GM21423 (cell line): ENCODE data around the gene ENAH.

Source experiments
- ATAC-seq: cut with Tn5 transposase; IDR thresholded peaks from one replicate; pipeline ENCODE4 v1.9.1; 2021; ENCODE audit warnings: mild to moderate bottlenecking, moderate library complexity; ENCODE audit not compliant: unreplicated experiment

ENAH gene

GRCh38 chr1:225506727-225507126 is 146.2 kb downstream of the ENAH start:
- no peak for ATAC-seq

- ATAC-seq = no peak
Observed at GRCh38 chr1:225504776-225505175, 148.1 kb downstream of the ENAH start.

GRCh38 chr1:225500624-225501192 is 152.2 kb downstream of the ENAH start:
- ATAC-seq = no peak

GRCh38 chr1:225498549-225499136 is 154.3 kb downstream of the ENAH start:
- ATAC-seq = no peak

GRCh38 chr1:225494789-225495359 is 158.0 kb downstream of the ENAH start:
- no peak for ATAC-seq

- ATAC-seq = no peak
Observed at GRCh38 chr1:225493591-225494246, 159.2 kb downstream of the ENAH start.

GRCh38 chr1:225488676-225489075 is 164.2 kb downstream of the ENAH start:
- ATAC-seq = no peak

- ATAC-seq = no peak
Observed at GRCh38 chr1:225486856-225487255, 166.1 kb downstream of the ENAH start.

- ATAC-seq = no peak
Observed at GRCh38 chr1:225485991-225486530, 166.9 kb downstream of the ENAH start.

- no peak for ATAC-seq
Observed at GRCh38 chr1:225485226-225485625, 167.7 kb downstream of the ENAH start.

- ATAC-seq = no peak
Observed at GRCh38 chr1:225484657-225485214, 168.2 kb downstream of the ENAH start.

- no peak for ATAC-seq
Observed at GRCh38 chr1:225483818-225484656, 168.9 kb downstream of the ENAH start.

- ATAC-seq = no peak
Observed at GRCh38 chr1:225482421-225482950, 170.4 kb downstream of the ENAH start.

GRCh38 chr1:225481738-225482137 is 171.2 kb downstream of the ENAH start:
- ATAC-seq = no peak

GRCh38 chr1:225480825-225481434 is 172.0 kb downstream of the ENAH start:
- peak; percentile 81 for ATAC-seq

- ATAC-seq = no peak
Observed at GRCh38 chr1:225479996-225480720, 172.8 kb downstream of the ENAH start.

- no peak for ATAC-seq
Observed at GRCh38 chr1:225479341-225479740, 173.6 kb downstream of the ENAH start.

GRCh38 chr1:225477296-225477911 is 175.5 kb downstream of the ENAH start:
- ATAC-seq = no peak

- no peak for ATAC-seq
Observed at GRCh38 chr1:225476538-225476988, 176.4 kb downstream of the ENAH start.
